ENCODE data around the gene NCKAP5L. TPM values are rescaled to one million over a fixed set of nuclear protein-coding genes. Genes with fewer than 3 reads are reported as not detected.

The NCKAP5L gene
- total RNA-seq, 1 donor from 2014 or later: 64.3 TPM

- Mint-ChIP-seq H3K36me3 (ENCODE audit: unreplicated experiment) (peaks cover 6% of the 10 kb centered on the region), H3K27ac (ENCODE audit: unreplicated experiment) (peak overlapping the region; percentile 24), H3K27me3 (ENCODE audit: unreplicated experiment) (peaks cover 9% of the 10 kb centered on the region), H3K4me3 (ENCODE audit: unreplicated experiment) (no peak overlapping the region), H3K9me3 (ENCODE audit: unreplicated experiment) (peaks cover 5% of the 10 kb centered on the region), H3K4me1 (ENCODE audit: low read depth, unreplicated experiment) (no peaks in the 10 kb centered on the region)
- DNase-seq: no peak
- TF ChIP-seq CTCF (IDR thresholded peaks at IDR 0.05; ENCODE audit: partially characterized antibody, unreplicated experiment): no peak
These were observed 66.3 kb downstream of the NCKAP5L start for GRCh38 chr12:49761677-49762467.

- no peak for DNase-seq
- Mint-ChIP-seq H3K27me3 (ENCODE audit: unreplicated experiment) (peaks cover 1% of the 10 kb centered on the region), H3K4me3 (ENCODE audit: unreplicated experiment) (peak overlapping the region; percentile 40), H3K9me3 (ENCODE audit: unreplicated experiment) (no peaks in the 10 kb centered on the region), H3K4me1 (ENCODE audit: low read depth, unreplicated experiment) (peaks cover 12% of the 10 kb centered on the region), H3K27ac (ENCODE audit: unreplicated experiment) (peak overlapping the region; percentile 76), H3K36me3 (ENCODE audit: unreplicated experiment) (no peaks in the 10 kb centered on the region)
- no peak for TF ChIP-seq CTCF (IDR thresholded peaks at IDR 0.05; ENCODE audit: partially characterized antibody, unreplicated experiment)
These were observed 77.2 kb downstream of the NCKAP5L start for GRCh38 chr12:49750996-49751393.

GRCh38 chr12:49750027-49750995, 77.9 kb downstream of the NCKAP5L start:
- H3K4me3 Mint-ChIP-seq (ENCODE audit: unreplicated experiment): peak overlapping the region; percentile 40
- H3K36me3 Mint-ChIP-seq (ENCODE audit: unreplicated experiment): no peaks in the 10 kb centered on the region
- peak overlapping the region; percentile 76 for H3K27ac Mint-ChIP-seq (ENCODE audit: unreplicated experiment)
- no peak for DNase-seq
- peaks cover 12% of the 10 kb centered on the region for H3K4me1 Mint-ChIP-seq (ENCODE audit: low read depth, unreplicated experiment)
- H3K27me3 Mint-ChIP-seq (ENCODE audit: unreplicated experiment): peaks cover 1% of the 10 kb centered on the region
- H3K9me3 Mint-ChIP-seq (ENCODE audit: unreplicated experiment): no peaks in the 10 kb centered on the region
- no peak for TF ChIP-seq CTCF (IDR thresholded peaks at IDR 0.05; ENCODE audit: partially characterized antibody, unreplicated experiment)

- H3K4me3 Mint-ChIP-seq (ENCODE audit: unreplicated experiment): no peak overlapping the region
- no peaks in the 10 kb centered on the region for H3K9me3 Mint-ChIP-seq (ENCODE audit: unreplicated experiment)
- peaks cover 18% of the 10 kb centered on the region for H3K4me1 Mint-ChIP-seq (ENCODE audit: low read depth, unreplicated experiment)
- H3K36me3 Mint-ChIP-seq (ENCODE audit: unreplicated experiment): no peaks in the 10 kb centered on the region
- peaks cover 1% of the 10 kb centered on the region for H3K27me3 Mint-ChIP-seq (ENCODE audit: unreplicated experiment)
- no peak overlapping the region for H3K27ac Mint-ChIP-seq (ENCODE audit: unreplicated experiment)
- TF ChIP-seq CTCF (IDR thresholded peaks at IDR 0.05; ENCODE audit: partially characterized antibody, unreplicated experiment): no peak
- DNase-seq: no peak
These were observed 79.4 kb downstream of the NCKAP5L start for GRCh38 chr12:49748800-49749199.

Measured in glutamatergic neuron (in vitro differentiated cells).